Thymus (tissue), 11 donors: ENCODE data around the gene ADCY9. TPM values are rescaled to one million over a fixed set of nuclear protein-coding genes. Genes with fewer than 3 reads are reported as not detected.

Experiments used
- DNase-seq, 9 donors: peaks; one replicate each; pipeline ENCODE4 v3.0.0-alpha.2; 2013; ENCODE audit warnings: low spot score in 9 of 9, low read depth in 6 of 9, missing footprints in 1 of 9
- H3K27ac ChIP-seq, 2 donors: one replicate each; pipeline ENCODE4 v1.5.1; 2013; ENCODE audit warnings: control low read depth in 1 of 2, low read depth in 1 of 2, low read length in 1 of 2, mild to moderate bottlenecking in 1 of 2, moderate library complexity in 1 of 2
- H3K27me3 ChIP-seq, 2 donors: one replicate each; pipeline ENCODE4 v1.5.1; 2013; ENCODE audit warnings: low read length in 1 of 2; ENCODE audit not compliant: control insufficient read depth in 2 of 2, insufficient read depth in 1 of 2
- H3K36me3 ChIP-seq, 2 donors: one replicate each; pipeline ENCODE4 v1.5.1; 2013; ENCODE audit warnings: low read length in 1 of 2, mild to moderate bottlenecking in 1 of 2, moderate library complexity in 1 of 2; ENCODE audit not compliant: control insufficient read depth in 2 of 2, insufficient read depth in 2 of 2
- H3K4me1 ChIP-seq, 2 donors: one replicate each; pipeline ENCODE4 v1.5.1; 2013; ENCODE audit warnings: low read length in 2 of 2; ENCODE audit not compliant: control insufficient read depth in 2 of 2, insufficient read depth in 2 of 2
- H3K4me3 ChIP-seq, 2 donors: one replicate each; pipeline ENCODE4 v1.5.1; 2013; ENCODE audit warnings: low read length in 2 of 2, control low read depth in 1 of 2, mild to moderate bottlenecking in 1 of 2
- H3K9me3 ChIP-seq, 2 donors: one replicate each; pipeline ENCODE4 v1.5.1; 2013; ENCODE audit warnings: low read length in 1 of 2, mild to moderate bottlenecking in 1 of 2; ENCODE audit not compliant: control insufficient read depth in 2 of 2, insufficient read depth in 1 of 2
- WGBS: extraction: QIAGEN DNeasy Blood & Tissue Kit; methylation state at CpG from one replicate; pipeline ENCODE4 v1.1.7; 2013; 5-methylcytosine and 5-hydroxymethylcytosine counted together
- polyA plus RNA-seq: library from polyadenylated mRNA; stranded (reverse); fragments of 200-250 nt; gene quantifications from one replicate; pipeline ENCODE4 v1.2.3, GENCODE V29; 2013
- total RNA-seq: library from RNA; stranded (reverse); fragments of 120-200 nt; gene quantifications from one replicate; pipeline ENCODE4 v1.2.4, GENCODE V29; 2013
- donor health status: healthy.

The ADCY9 gene
- total and polyA plus RNA-seq, 2 donors = 1.3 to 2.2 TPM

GRCh38 chr16:4133897-4134372, 17.7 kb upstream of the ADCY9 start:
- no peak for DNase-seq
- Histone ChIP-seq H3K27me3 (peaks cover 0 to 12% of the 10 kb centered on the region in 2 donors), H3K4me1 (no peaks in the 10 kb centered on the region), H3K9me3 (no peaks in the 10 kb centered on the region), H3K27ac (no peak overlapping the region), H3K36me3 (no peaks in the 10 kb centered on the region), H3K4me3 (no peak overlapping the region)
- 94% methylated on average over 10 of the region's 10 CpGs for WGBS

- Histone ChIP-seq H3K27ac (no peak overlapping the region), H3K36me3 (no peaks in the 10 kb centered on the region), H3K9me3 (no peaks in the 10 kb centered on the region), H3K27me3 (peaks cover 0 to 10% of the 10 kb centered on the region in 2 donors), H3K4me3 (no peak overlapping the region), H3K4me1 (no peaks in the 10 kb centered on the region)
- WGBS = 76% methylated on average over 13 of the region's 13 CpGs
- DNase-seq = no peak
These were observed 15.4 kb upstream of the ADCY9 start for GRCh38 chr16:4131621-4132020.

- no peak for DNase-seq
- Histone ChIP-seq H3K27me3 (peaks cover 0 to 12% of the 10 kb centered on the region in 2 donors), H3K9me3 (no peaks in the 10 kb centered on the region), H3K36me3 (no peaks in the 10 kb centered on the region), H3K4me1 (no peaks in the 10 kb centered on the region), H3K4me3 (no peak overlapping the region), H3K27ac (no peak overlapping the region)
- WGBS = 88% methylated on average over 12 of the region's 12 CpGs
These were observed 8.5 kb upstream of the ADCY9 start for GRCh38 chr16:4124535-4125294.

- Histone ChIP-seq H3K4me1 (no peaks in the 10 kb centered on the region), H3K9me3 (no peaks in the 10 kb centered on the region), H3K27ac (no peak overlapping the region), H3K4me3 (no peak overlapping the region), H3K36me3 (no peaks in the 10 kb centered on the region), H3K27me3 (peaks cover 3 to 22% of the 10 kb centered on the region in 2 donors)
- WGBS = 76% methylated on average over 16 of the region's 16 CpGs
- DNase-seq = no peak
These were observed 7.5 kb upstream of the ADCY9 start for GRCh38 chr16:4123616-4124300.

- 96% methylated on average over 4 of the region's 4 CpGs for WGBS
- no peak for DNase-seq
- no peak overlapping the region for H3K4me3 ChIP-seq
- H3K4me1 ChIP-seq = peaks cover 5 to 10% of the 10 kb centered on the region in 2 donors
- peaks cover 0 to 8% of the 10 kb centered on the region in 2 donors for H3K9me3 ChIP-seq
- H3K27me3 ChIP-seq = peaks cover 24 to 46% of the 10 kb centered on the region in 2 donors
- no peak overlapping the region for H3K27ac ChIP-seq
- H3K36me3 ChIP-seq = no peaks in the 10 kb centered on the region
These were observed 3.9 kb upstream of the ADCY9 start for GRCh38 chr16:4120176-4120575.

- Histone ChIP-seq H3K4me1 (peaks cover 5 to 12% of the 10 kb centered on the region in 2 donors), H3K36me3 (no peaks in the 10 kb centered on the region), H3K27me3 (peaks cover 41 to 62% of the 10 kb centered on the region in 2 donors), H3K9me3 (peaks cover 0 to 8% of the 10 kb centered on the region in 2 donors), H3K27ac (no peak overlapping the region), H3K4me3 (peak overlapping the region in 1 of 2 donors; percentile 72)
- 87% methylated on average over 12 of the region's 12 CpGs for WGBS
- DNase-seq = no peak
These were observed 972 bp upstream of the ADCY9 start for GRCh38 chr16:4117250-4117578.

- H3K27ac ChIP-seq = no peak overlapping the region
- peak overlapping the region; percentile 13 to 72 for H3K4me3 ChIP-seq
- peaks cover 41 to 64% of the 10 kb centered on the region in 2 donors for H3K27me3 ChIP-seq
- DNase-seq = no peak
- peaks cover 0 to 8% of the 10 kb centered on the region in 2 donors for H3K9me3 ChIP-seq
- H3K36me3 ChIP-seq = no peaks in the 10 kb centered on the region
- under 1% methylated on average over 71 of the region's 71 CpGs for WGBS
- peaks cover 5 to 12% of the 10 kb centered on the region in 2 donors for H3K4me1 ChIP-seq
These were observed 308 bp downstream of the ADCY9 start for GRCh38 chr16:4115949-4116318.

- peak in 3 of 9 donors; percentile 13 to 29 (median 25) for DNase-seq
- H3K27me3 ChIP-seq = peaks cover 41 to 67% of the 10 kb centered on the region in 2 donors
- no peaks in the 10 kb centered on the region for H3K36me3 ChIP-seq
- peak overlapping the region in 1 of 2 donors; percentile 59 for H3K27ac ChIP-seq
- peaks cover 5 to 12% of the 10 kb centered on the region in 2 donors for H3K4me1 ChIP-seq
- 10% methylated on average over 75 of the region's 75 CpGs for WGBS
- peak overlapping the region; percentile 13 to 72 for H3K4me3 ChIP-seq
- peaks cover 0 to 8% of the 10 kb centered on the region in 2 donors for H3K9me3 ChIP-seq
These were observed 863 bp downstream of the ADCY9 start for GRCh38 chr16:4115209-4115948.
